H1 (cell line): ENCODE measurements around the gene ABCC9.

Experiments used
- CBX5 ChIP-seq: fragments of 300-800, 300-1000 bp; sonication (generic); IDR thresholded peaks from 2 replicates; pipeline ENCODE4 v1.7.1; 2016; ENCODE audit warnings: antibody characterized with exemption, low read length, low read depth
- CEBPB ChIP-seq: IDR thresholded peaks from 2 replicates; pipeline ENCODE4 v1.6.1; 2012; ENCODE audit warnings: low read depth, low read length
- HDAC2 ChIP-seq, 2 experiments: fragments of 300-600 bp in 1 of 2; sonication (generic) in 1 of 2; IDR thresholded peaks; 2 replicates each; pipeline ENCODE4 v1.6.1; 2011 to 2012; ENCODE audit warnings: low read depth in 2 of 2, low read length in 2 of 2, mild to moderate bottlenecking in 2 of 2, moderate library complexity in 2 of 2, borderline replicate concordance in 1 of 2, inconsistent platforms in 1 of 2
- POLR2A ChIP-seq, 2 experiments: IDR thresholded peaks; 1 replicate in 1 of 2; 2 replicates in 1 of 2; pipeline ENCODE4 v1.6.1; 2011; ENCODE audit warnings: low read depth in 2 of 2, low read length in 2 of 2, mild to moderate bottlenecking in 2 of 2; ENCODE audit errors: control extremely low read depth in 1 of 2
- POLR2AphosphoS5 ChIP-seq: IDR thresholded peaks from 2 replicates; pipeline ENCODE4 v1.6.1; 2011; ENCODE audit warnings: low read depth, low read length
- RFX5 ChIP-seq: IDR thresholded peaks from 2 replicates; pipeline ENCODE4 v1.6.1; 2011; ENCODE audit warnings: low read depth, low read length, improper control_type of control experiment, borderline replicate concordance
- SP1 ChIP-seq: IDR thresholded peaks from 2 replicates; pipeline ENCODE4 v1.6.1; 2011; ENCODE audit warnings: low read depth, low read length
- SUZ12 ChIP-seq: fragments of 200-600 bp; sonication (generic); IDR thresholded peaks from 2 replicates; pipeline ENCODE4 v1.6.1; 2012; ENCODE audit warnings: mild to moderate bottlenecking, inconsistent platforms, low read length, moderate library complexity, mixed read lengths
- TCF12 ChIP-seq: IDR thresholded peaks from 2 replicates; pipeline ENCODE4 v1.6.1; 2011; ENCODE audit warnings: low read depth, mild to moderate bottlenecking, low read length
- TF ChIP-seq, protein P1 (sequence below): IDR thresholded peaks from 2 replicates; pipeline ENCODE4 v1.6.1; 2011; ENCODE audit warnings: low read length, improper control_type of control experiment
- TF ChIP-seq, protein P2 (sequence below), 3 experiments: IDR thresholded peaks; 1 replicate in 2 of 3; 2 replicates in 1 of 3; pipeline versions ENCODE4 v1.5.1 to v1.6.1; 2011; ENCODE audit warnings: low read length in 3 of 3, mild to moderate bottlenecking in 3 of 3, inconsistent platforms in 2 of 3, low read depth in 1 of 3, moderate library complexity in 1 of 3; ENCODE audit not compliant: insufficient read depth in 1 of 3; ENCODE audit errors: control extremely low read depth in 1 of 3
- TF ChIP-seq, protein P3 (sequence below): IDR thresholded peaks from 2 replicates; pipeline ENCODE4 v1.6.1; 2011; ENCODE audit warnings: low read depth, mild to moderate bottlenecking, low read length; ENCODE audit not compliant: insufficient read depth
- TF ChIP-seq, protein P4 (sequence below): IDR thresholded peaks from 2 replicates; pipeline ENCODE4 v1.6.1; 2012; ENCODE audit warnings: inconsistent platforms

DNA sequence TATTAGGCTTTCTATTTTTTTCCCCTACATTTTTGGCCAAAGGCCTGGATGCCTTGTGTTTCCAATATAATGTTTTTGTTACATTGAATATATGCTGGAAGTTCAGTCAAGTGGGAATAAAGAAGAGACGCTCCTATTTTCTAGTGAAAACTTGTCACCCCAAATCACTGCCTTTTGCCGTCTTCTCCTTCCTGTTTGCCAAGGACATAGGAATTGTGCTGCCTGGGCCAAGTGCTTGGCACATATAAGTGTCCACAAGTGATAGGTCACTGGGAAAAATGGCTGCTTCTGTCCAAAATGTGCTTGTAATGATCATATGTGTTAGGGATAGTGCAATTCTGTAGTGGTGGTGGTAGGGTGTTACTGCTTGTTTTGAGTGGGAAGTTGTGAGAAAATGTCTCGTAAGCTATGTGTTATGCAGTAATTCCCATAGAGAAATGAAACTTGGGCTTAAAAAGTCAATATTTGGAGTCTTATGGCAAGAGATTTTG is 155.1 kb downstream of the ABCC9 start:
- TF ChIP-seq, protein P1, sequence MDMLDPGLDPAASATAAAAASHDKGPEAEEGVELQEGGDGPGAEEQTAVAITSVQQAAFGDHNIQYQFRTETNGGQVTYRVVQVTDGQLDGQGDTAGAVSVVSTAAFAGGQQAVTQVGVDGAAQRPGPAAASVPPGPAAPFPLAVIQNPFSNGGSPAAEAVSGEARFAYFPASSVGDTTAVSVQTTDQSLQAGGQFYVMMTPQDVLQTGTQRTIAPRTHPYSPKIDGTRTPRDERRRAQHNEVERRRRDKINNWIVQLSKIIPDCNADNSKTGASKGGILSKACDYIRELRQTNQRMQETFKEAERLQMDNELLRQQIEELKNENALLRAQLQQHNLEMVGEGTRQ: no peak
- no peak for TF ChIP-seq SUZ12
- no peak for TF ChIP-seq SP1
- TF ChIP-seq, protein P2, sequence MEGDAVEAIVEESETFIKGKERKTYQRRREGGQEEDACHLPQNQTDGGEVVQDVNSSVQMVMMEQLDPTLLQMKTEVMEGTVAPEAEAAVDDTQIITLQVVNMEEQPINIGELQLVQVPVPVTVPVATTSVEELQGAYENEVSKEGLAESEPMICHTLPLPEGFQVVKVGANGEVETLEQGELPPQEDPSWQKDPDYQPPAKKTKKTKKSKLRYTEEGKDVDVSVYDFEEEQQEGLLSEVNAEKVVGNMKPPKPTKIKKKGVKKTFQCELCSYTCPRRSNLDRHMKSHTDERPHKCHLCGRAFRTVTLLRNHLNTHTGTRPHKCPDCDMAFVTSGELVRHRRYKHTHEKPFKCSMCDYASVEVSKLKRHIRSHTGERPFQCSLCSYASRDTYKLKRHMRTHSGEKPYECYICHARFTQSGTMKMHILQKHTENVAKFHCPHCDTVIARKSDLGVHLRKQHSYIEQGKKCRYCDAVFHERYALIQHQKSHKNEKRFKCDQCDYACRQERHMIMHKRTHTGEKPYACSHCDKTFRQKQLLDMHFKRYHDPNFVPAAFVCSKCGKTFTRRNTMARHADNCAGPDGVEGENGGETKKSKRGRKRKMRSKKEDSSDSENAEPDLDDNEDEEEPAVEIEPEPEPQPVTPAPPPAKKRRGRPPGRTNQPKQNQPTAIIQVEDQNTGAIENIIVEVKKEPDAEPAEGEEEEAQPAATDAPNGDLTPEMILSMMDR (IDR thresholded peaks at IDR 0.05; ENCODE audit: control extremely low read depth in 1 of 3, insufficient read depth in 1 of 3, low read depth in 1 of 3, low read length in 3 of 3): no peak
- TF ChIP-seq RFX5: no peak
- no peak for TF ChIP-seq POLR2A (IDR thresholded peaks at IDR 0.05; ENCODE audit: control extremely low read depth in 1 of 2, low read depth in 2 of 2, low read length in 2 of 2)
- TF ChIP-seq, protein P3, sequence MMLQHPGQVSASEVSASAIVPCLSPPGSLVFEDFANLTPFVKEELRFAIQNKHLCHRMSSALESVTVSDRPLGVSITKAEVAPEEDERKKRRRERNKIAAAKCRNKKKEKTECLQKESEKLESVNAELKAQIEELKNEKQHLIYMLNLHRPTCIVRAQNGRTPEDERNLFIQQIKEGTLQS: no peak
- no peak for TF ChIP-seq HDAC2 (IDR thresholded peaks at IDR 0.05; ENCODE audit: borderline replicate concordance in 1 of 2, low read depth in 2 of 2, low read length in 2 of 2)
- no peak for TF ChIP-seq CEBPB
- TF ChIP-seq, protein P4, sequence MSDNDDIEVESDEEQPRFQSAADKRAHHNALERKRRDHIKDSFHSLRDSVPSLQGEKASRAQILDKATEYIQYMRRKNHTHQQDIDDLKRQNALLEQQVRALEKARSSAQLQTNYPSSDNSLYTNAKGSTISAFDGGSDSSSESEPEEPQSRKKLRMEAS: no peak
- no peak for TF ChIP-seq CBX5
- no peak for TF ChIP-seq TCF12
- no peak for TF ChIP-seq POLR2AphosphoS5
